Liver (tissue), 9 donors: Measurements from ENCODE around the gene CFAP298. TPM values are rescaled to one million over a fixed set of nuclear protein-coding genes. Genes with fewer than 3 reads are reported as not detected.

Experiments used
- DNase-seq: peaks from one replicate; pipeline ENCODE4 v3.0.0-alpha.2; 2017; ENCODE audit warnings: low spot score
- H3K27ac ChIP-seq, 2 donors: one replicate each; pipeline ENCODE4 v1.7.0; 2013; ENCODE audit warnings: inconsistent platforms in 2 of 2, low read length in 2 of 2, control low read depth in 1 of 2, low read depth in 1 of 2, mild to moderate bottlenecking in 1 of 2
- H3K27me3 ChIP-seq, 4 donors: one replicate each; pipeline versions ENCODE4 v1.6.1 to v1.7.0; 2013; ENCODE audit warnings: low read length in 3 of 4, inconsistent platforms in 1 of 4, mild to moderate bottlenecking in 1 of 4, moderate library complexity in 1 of 4; ENCODE audit not compliant: control insufficient read depth in 4 of 4, insufficient read depth in 4 of 4
- H3K36me3 ChIP-seq, 4 donors: one replicate each; pipeline versions ENCODE4 v1.6.1 to v1.7.0; 2013; ENCODE audit warnings: low read length in 3 of 4, mild to moderate bottlenecking in 3 of 4, low read depth in 1 of 4, moderate library complexity in 1 of 4; ENCODE audit not compliant: control insufficient read depth in 4 of 4, insufficient read depth in 3 of 4
- H3K4me1 ChIP-seq, 4 donors: one replicate each; pipeline versions ENCODE4 v1.6.1 to v1.7.0; 2013; ENCODE audit warnings: low read length in 3 of 4, mild to moderate bottlenecking in 3 of 4, moderate library complexity in 1 of 4; ENCODE audit not compliant: control insufficient read depth in 4 of 4, insufficient read depth in 4 of 4
- H3K4me3 ChIP-seq, 3 donors: one replicate each; pipeline versions ENCODE4 v1.6.1 to v1.7.0; 2013; ENCODE audit warnings: low read length in 3 of 3, control low read depth in 1 of 3, low read depth in 1 of 3, mild to moderate bottlenecking in 1 of 3
- H3K9ac ChIP-seq, 2 donors: one replicate each; pipeline ENCODE4 v1.7.0; 2013; ENCODE audit warnings: low read length in 2 of 2, mild to moderate bottlenecking in 2 of 2, moderate library complexity in 2 of 2, control low read depth in 1 of 2, low read depth in 1 of 2
- H3K9me3 ChIP-seq, 4 donors: one replicate each; pipeline versions ENCODE4 v1.6.1 to v1.7.0; 2013; ENCODE audit warnings: low read length in 3 of 4; ENCODE audit not compliant: control insufficient read depth in 4 of 4
- ATF3 ChIP-seq: IDR thresholded peaks from 2 replicates; pipeline ENCODE4 v1.6.1; 2016; ENCODE audit warnings: antibody characterized with exemption
- CTCF ChIP-seq: fragments of 150-350 bp; IDR thresholded peaks from 2 replicates; pipeline ENCODE4 v1.5.1; 2017; ENCODE audit warnings: improper control_type of control experiment, low read depth, low read length; ENCODE audit not compliant: missing input control
- EGR1 ChIP-seq, 2 donors: IDR thresholded peaks; 2 replicates each; pipeline ENCODE4 v1.6.1; 2016 to 2018; ENCODE audit warnings: antibody characterized with exemption in 2 of 2, low read depth in 2 of 2
- FOXA1 ChIP-seq: IDR thresholded peaks from 2 replicates; pipeline ENCODE4 v1.6.1; 2016; ENCODE audit warnings: antibody characterized with exemption
- FOXA2 ChIP-seq: IDR thresholded peaks from 2 replicates; pipeline ENCODE4 v1.6.1; 2016; ENCODE audit warnings: antibody characterized with exemption
- GABPA ChIP-seq, 2 donors: IDR thresholded peaks in 1 of 2; conservative IDR thresholded peaks in 1 of 2; 2 replicates each; pipeline ENCODE4 v1.6.1; 2016; ENCODE audit warnings: antibody characterized with exemption in 2 of 2, mild to moderate bottlenecking in 1 of 2, moderate library complexity in 1 of 2
- HNF4A ChIP-seq, 2 donors: conservative IDR thresholded peaks; 2 replicates each; pipeline ENCODE4 v1.6.1; 2016; ENCODE audit warnings: antibody characterized with exemption in 2 of 2, mild to moderate bottlenecking in 2 of 2
- HNF4G ChIP-seq: IDR thresholded peaks from 2 replicates; pipeline ENCODE4 v1.6.1; 2016; ENCODE audit warnings: antibody characterized with exemption
- JUND ChIP-seq, 2 donors: IDR thresholded peaks; 2 replicates each; pipeline ENCODE4 v1.6.1; 2016; ENCODE audit warnings: antibody characterized with exemption in 2 of 2
- NR2F2 ChIP-seq: IDR thresholded peaks from 2 replicates; pipeline ENCODE4 v1.6.1; 2016; ENCODE audit warnings: antibody characterized with exemption
- RAD21 ChIP-seq, 2 donors: IDR thresholded peaks; 2 replicates each; pipeline ENCODE4 v1.6.1; 2016; ENCODE audit warnings: antibody characterized with exemption in 2 of 2, mild to moderate bottlenecking in 2 of 2
- RXRA ChIP-seq, 2 donors: IDR thresholded peaks; 2 replicates each; pipeline ENCODE4 v1.6.1; 2017 to 2018; ENCODE audit warnings: antibody characterized with exemption in 2 of 2, mild to moderate bottlenecking in 1 of 2
- SP1 ChIP-seq: IDR thresholded peaks from 2 replicates; pipeline ENCODE4 v1.6.1; 2018; ENCODE audit warnings: antibody characterized with exemption, mild to moderate bottlenecking
- TAF1 ChIP-seq: conservative IDR thresholded peaks from 2 replicates; pipeline ENCODE4 v1.6.1; 2016; ENCODE audit warnings: antibody characterized with exemption, mild to moderate bottlenecking
- YY1 ChIP-seq: IDR thresholded peaks from 2 replicates; pipeline ENCODE4 v1.6.1; 2016; ENCODE audit warnings: antibody characterized with exemption, mild to moderate bottlenecking
- WGBS: extraction: QIAGEN DNeasy Blood & Tissue Kit; methylation state at CpG from one replicate; pipeline ENCODE4 v1.1.7; 2013; 5-methylcytosine and 5-hydroxymethylcytosine counted together
- polyA plus RNA-seq, 2 donors: library from polyadenylated mRNA; stranded (reverse) in 1 of 2; unstranded in 1 of 2; fragments of 200-250 nt in 1 of 2; fragments of >200 nt in 1 of 2; fragmentation: Nextera tagmentation in 1 of 2; extraction: Ambion mirVana in 1 of 2; gene quantifications; one replicate each; pipeline versions ENCODE4 v1.2.1 to v1.2.3, GENCODE V29; 2013 to 2015
- total RNA-seq, 2 donors: library from RNA; depleted of rRNA; stranded (reverse); fragments of >200 nt; gene quantifications; one replicate each; pipeline ENCODE4 v1.2.3, GENCODE V29; 2014
- TF ChIP-seq, protein P1 (sequence below): IDR thresholded peaks from 2 replicates; pipeline ENCODE4 v1.6.1; 2016; ENCODE audit warnings: antibody characterized with exemption
- TF ChIP-seq, protein P2 (sequence below): IDR thresholded peaks from 2 replicates; pipeline ENCODE4 v1.6.1; 2016; ENCODE audit warnings: antibody characterized with exemption, mild to moderate bottlenecking
- TF ChIP-seq, protein P3 (sequence below): IDR thresholded peaks from 2 replicates; pipeline ENCODE4 v1.6.1; 2016; ENCODE audit warnings: antibody characterized with exemption
- donor health status: healthy.
- donor health status: healthy.
- donor health status: healthy.
- donor health status: healthy.
- donor health status: healthy.

Gene CFAP298
- total and polyA plus RNA-seq, 4 donors: 13.1 to 19.8 (median 15.3) TPM

DNA sequence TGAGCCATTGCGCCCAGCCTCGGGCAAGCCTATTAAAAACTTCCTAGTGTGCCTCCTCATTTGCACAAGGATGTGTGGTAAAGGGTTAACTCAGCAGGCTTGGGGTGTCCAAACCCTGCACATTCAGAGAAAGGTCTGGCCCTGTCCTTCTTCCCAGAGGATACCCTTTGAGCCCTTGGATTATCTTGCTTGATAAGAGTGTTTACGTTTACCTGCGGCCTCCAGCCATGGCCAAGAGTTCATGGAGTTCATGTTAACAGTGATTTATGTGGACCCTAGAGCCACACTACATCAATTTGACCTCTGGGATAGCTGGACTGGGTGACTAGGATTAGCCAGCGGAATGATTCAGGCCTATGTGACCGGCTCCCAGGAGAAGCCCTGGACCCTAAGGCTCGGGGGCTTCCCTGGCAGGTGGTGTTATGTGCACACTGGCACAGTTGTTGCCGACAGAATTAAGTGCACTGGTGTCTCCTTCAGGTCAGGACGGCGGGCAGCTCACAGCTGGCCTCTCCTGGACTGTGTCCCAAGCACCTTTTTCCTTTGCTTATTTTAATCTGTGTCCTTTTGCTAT lies 19.2 kb downstream of the CFAP298 start:
- Histone ChIP-seq H3K27ac (peak overlapping the region; percentile 51 to 81), H3K9me3 (no peaks in the 10 kb centered on the region), H3K4me1 (peaks cover 7 to 40% (median 31%) of the 10 kb centered on the region in 4 donors), H3K36me3 (no peaks in the 10 kb centered on the region), H3K27me3 (no peaks in the 10 kb centered on the region), H3K4me3 (no peak overlapping the region), H3K9ac (peak overlapping the region in 1 of 2 donors; percentile 49)
- TF ChIP-seq TAF1 (no peak), RXRA (IDR thresholded peaks at IDR 0.05) (peak; percentile 98 to 99), NR2F2 (peak; percentile 59), YY1 (peak; percentile 81), ATF3 (no peak), FOXA1 (peak; percentile 78), GABPA (IDR thresholded peaks at IDR 0.05 in 1 of 2, conservative IDR thresholded peaks at IDR 0.05 in 1 of 2) (peak in 1 of 2 donors; percentile 46), SP1 (peak; percentile 97), EGR1 (IDR thresholded peaks at IDR 0.05; ENCODE audit: low read depth in 2 of 2) (peak in 1 of 2 donors; percentile 63), JUND (IDR thresholded peaks at IDR 0.05) (peak; percentile 82 to 86), HNF4A (conservative IDR thresholded peaks at IDR 0.05) (peak; percentile 96 to 97), HNF4G (peak; percentile 88), RAD21 (IDR thresholded peaks at IDR 0.05) (peak; percentile 43 to 53), FOXA2 (peak; percentile 87), CTCF (no peak)
- TF ChIP-seq, protein P1, sequence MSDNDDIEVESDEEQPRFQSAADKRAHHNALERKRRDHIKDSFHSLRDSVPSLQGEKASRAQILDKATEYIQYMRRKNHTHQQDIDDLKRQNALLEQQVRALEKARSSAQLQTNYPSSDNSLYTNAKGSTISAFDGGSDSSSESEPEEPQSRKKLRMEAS: peak; percentile 76
- TF ChIP-seq, protein P2, sequence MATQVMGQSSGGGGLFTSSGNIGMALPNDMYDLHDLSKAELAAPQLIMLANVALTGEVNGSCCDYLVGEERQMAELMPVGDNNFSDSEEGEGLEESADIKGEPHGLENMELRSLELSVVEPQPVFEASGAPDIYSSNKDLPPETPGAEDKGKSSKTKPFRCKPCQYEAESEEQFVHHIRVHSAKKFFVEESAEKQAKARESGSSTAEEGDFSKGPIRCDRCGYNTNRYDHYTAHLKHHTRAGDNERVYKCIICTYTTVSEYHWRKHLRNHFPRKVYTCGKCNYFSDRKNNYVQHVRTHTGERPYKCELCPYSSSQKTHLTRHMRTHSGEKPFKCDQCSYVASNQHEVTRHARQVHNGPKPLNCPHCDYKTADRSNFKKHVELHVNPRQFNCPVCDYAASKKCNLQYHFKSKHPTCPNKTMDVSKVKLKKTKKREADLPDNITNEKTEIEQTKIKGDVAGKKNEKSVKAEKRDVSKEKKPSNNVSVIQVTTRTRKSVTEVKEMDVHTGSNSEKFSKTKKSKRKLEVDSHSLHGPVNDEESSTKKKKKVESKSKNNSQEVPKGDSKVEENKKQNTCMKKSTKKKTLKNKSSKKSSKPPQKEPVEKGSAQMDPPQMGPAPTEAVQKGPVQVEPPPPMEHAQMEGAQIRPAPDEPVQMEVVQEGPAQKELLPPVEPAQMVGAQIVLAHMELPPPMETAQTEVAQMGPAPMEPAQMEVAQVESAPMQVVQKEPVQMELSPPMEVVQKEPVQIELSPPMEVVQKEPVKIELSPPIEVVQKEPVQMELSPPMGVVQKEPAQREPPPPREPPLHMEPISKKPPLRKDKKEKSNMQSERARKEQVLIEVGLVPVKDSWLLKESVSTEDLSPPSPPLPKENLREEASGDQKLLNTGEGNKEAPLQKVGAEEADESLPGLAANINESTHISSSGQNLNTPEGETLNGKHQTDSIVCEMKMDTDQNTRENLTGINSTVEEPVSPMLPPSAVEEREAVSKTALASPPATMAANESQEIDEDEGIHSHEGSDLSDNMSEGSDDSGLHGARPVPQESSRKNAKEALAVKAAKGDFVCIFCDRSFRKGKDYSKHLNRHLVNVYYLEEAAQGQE: peak; percentile 84
- TF ChIP-seq, protein P3, sequence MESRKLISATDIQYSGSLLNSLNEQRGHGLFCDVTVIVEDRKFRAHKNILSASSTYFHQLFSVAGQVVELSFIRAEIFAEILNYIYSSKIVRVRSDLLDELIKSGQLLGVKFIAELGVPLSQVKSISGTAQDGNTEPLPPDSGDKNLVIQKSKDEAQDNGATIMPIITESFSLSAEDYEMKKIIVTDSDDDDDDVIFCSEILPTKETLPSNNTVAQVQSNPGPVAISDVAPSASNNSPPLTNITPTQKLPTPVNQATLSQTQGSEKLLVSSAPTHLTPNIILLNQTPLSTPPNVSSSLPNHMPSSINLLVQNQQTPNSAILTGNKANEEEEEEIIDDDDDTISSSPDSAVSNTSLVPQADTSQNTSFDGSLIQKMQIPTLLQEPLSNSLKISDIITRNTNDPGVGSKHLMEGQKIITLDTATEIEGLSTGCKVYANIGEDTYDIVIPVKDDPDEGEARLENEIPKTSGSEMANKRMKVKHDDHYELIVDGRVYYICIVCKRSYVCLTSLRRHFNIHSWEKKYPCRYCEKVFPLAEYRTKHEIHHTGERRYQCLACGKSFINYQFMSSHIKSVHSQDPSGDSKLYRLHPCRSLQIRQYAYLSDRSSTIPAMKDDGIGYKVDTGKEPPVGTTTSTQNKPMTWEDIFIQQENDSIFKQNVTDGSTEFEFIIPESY: peak; percentile 83
- 22% methylated on average over 10 of the region's 10 CpGs for WGBS
- peak; percentile 44 for DNase-seq
